Panc1 (cell line): ENCODE measurements around the gene MOB2. TPM values are rescaled to one million over a fixed set of nuclear protein-coding genes. Genes with fewer than 3 reads are reported as not detected.

Experiments
- ATAC-seq: fragments of 200-7000 bp; cut with Tn5 transposase; 2 replicates; pipeline ENCODE4 v1.9.1; 2020; ENCODE audit warnings: mild to moderate bottlenecking, moderate library complexity
- BruUV-seq: library from RNA; stranded (reverse); fragments of 400-500 nt; replicated peaks from 2 replicates; lab custom pipeline; 2021; lab: Mats Ljungman, UMichigan
- CTCF ChIA-PET: fragments of 300-600 bp; sonication (Branson Sonifier 250); formaldehyde crosslinking; loops from one replicate; lab custom pipeline; 2022; ENCODE audit warnings: antibody characterized with exemption; lab: Charles Lee
- POLR2A ChIA-PET: fragments of 300-600 bp; sonication (Branson Sonifier 250); formaldehyde crosslinking; loops from one replicate; lab custom pipeline; 2022; ENCODE audit warnings: antibody characterized with exemption; lab: Charles Lee
- DNase-seq: peaks from one replicate; pipeline ENCODE4 v3.0.0-alpha.2; 2010; ENCODE audit warnings: low read depth, low spot score
- H3K27ac ChIP-seq: 2 replicates; pipeline ENCODE4 v1.5.1; 2011; ENCODE audit warnings: mild to moderate bottlenecking, low read length, inconsistent platforms
- H3K27me3 ChIP-seq: fragments of 200-500 bp; sonication (Bioruptor generic); 2 replicates; pipeline ENCODE4 v1.6.0; 2014; ENCODE audit warnings: low read length, inconsistent platforms; ENCODE audit not compliant: control insufficient read depth, insufficient read depth
- H3K36me3 ChIP-seq: fragments of 200-500 bp; sonication (Bioruptor generic); 2 replicates; pipeline ENCODE4 v1.5.1; 2014; ENCODE audit warnings: inconsistent platforms, mild to moderate bottlenecking, low read length, moderate library complexity; ENCODE audit not compliant: control insufficient read depth, insufficient read depth
- H3K4me1 ChIP-seq: 2 replicates; pipeline ENCODE4 v1.5.1; 2011; ENCODE audit warnings: inconsistent platforms, mild to moderate bottlenecking, low read length, moderate library complexity; ENCODE audit not compliant: control insufficient read depth, insufficient read depth
- H3K4me3 ChIP-seq, 2 experiments: 2 replicates each; pipeline ENCODE4 v1.5.1; 2011 to 2012; ENCODE audit warnings: low read depth in 2 of 2, low read length in 2 of 2, mild to moderate bottlenecking in 2 of 2, inconsistent platforms in 1 of 2, moderate library complexity in 1 of 2
- H3K9me3 ChIP-seq: fragments of 200-500 bp; sonication (Bioruptor generic); 2 replicates; pipeline ENCODE4 v1.5.1; 2014; ENCODE audit warnings: low read depth, mild to moderate bottlenecking, inconsistent platforms, low read length, moderate library complexity; ENCODE audit not compliant: control insufficient read depth, insufficient read depth
- POLR2AphosphoS5 ChIP-seq: IDR thresholded peaks from 2 replicates; pipeline ENCODE4 v1.6.1; 2012; ENCODE audit warnings: mild to moderate bottlenecking, low read depth, low read length, moderate library complexity
- SIN3A ChIP-seq: IDR thresholded peaks from 2 replicates; pipeline ENCODE4 v1.6.1; 2012; ENCODE audit warnings: low read depth, mild to moderate bottlenecking, low read length, moderate library complexity, borderline replicate concordance; ENCODE audit not compliant: insufficient read depth
- TCF7L2 ChIP-seq: IDR thresholded peaks from 2 replicates; pipeline ENCODE4 v1.6.1; 2011; ENCODE audit warnings: mild to moderate bottlenecking, low read depth, low read length, inconsistent platforms
- in situ Hi-C: cut with HindIII; loops from 2 replicates; pipeline ENCODE4 v1.10.0; 2016; ENCODE audit warnings: low sequenced_read_pairs, low pct_unique_long_range_greater_than_20kb
- intact Hi-C: fragments of 100-400 bp; cut with micrococcal nuclease; formaldehyde crosslinking; loops from one replicate; pipeline ENCODE4 v1.10.0; 2022; ENCODE audit not compliant: unreplicated experiment
- total RNA-seq: library from RNA; stranded (reverse); gene quantifications from one replicate; pipeline ENCODE4 v1.2.1, GENCODE V29; 2021; ENCODE audit not compliant: unreplicated experiment
- TF ChIP-seq, protein P1 (sequence below): fragments of 450-650 bp; IDR thresholded peaks from 2 replicates; pipeline ENCODE4 v1.5.1; 2017; ENCODE audit warnings: mild to moderate bottlenecking
- TF ChIP-seq, protein P2 (sequence below), 2 experiments: IDR thresholded peaks; 2 replicates each; pipeline ENCODE4 v1.6.1; 2011 to 2012; ENCODE audit warnings: low read depth in 2 of 2, control low read depth in 1 of 2, low read length in 1 of 2, mild to moderate bottlenecking in 1 of 2, moderate library complexity in 1 of 2; ENCODE audit not compliant: insufficient read depth in 1 of 2

MOB2 gene
- total RNA-seq, 1 experiment from 2014 or later, result 51.2 TPM

DNA sequence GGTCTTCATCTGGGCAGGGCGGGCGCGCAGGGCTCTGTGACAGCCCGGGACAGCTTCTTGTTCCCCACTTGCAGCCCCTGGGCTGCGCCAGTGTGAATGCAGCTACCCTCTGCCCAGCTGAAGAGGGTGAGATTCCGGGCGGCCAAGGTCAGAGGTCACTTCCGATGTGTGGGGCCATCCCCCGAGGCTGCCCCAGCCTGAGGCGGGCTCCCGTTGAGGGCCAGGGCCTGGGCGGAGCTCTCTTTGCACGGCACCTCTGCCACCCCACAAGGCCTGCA lies 23.9 kb downstream of the MOB2 start:
- intact Hi-C loops (no loop called here), in situ Hi-C loops (no loop called here)
- no TSS peak for BruUV-seq
- Histone ChIP-seq H3K4me1 (peaks cover 7% of the 10 kb centered on the region), H3K27me3 (no peaks in the 10 kb centered on the region), H3K4me3 (no peak overlapping the region), H3K36me3 (no peaks in the 10 kb centered on the region), H3K27ac (no peak overlapping the region), H3K9me3 (no peaks in the 10 kb centered on the region)
- POLR2A ChIA-PET, result no interaction called here
- TF ChIP-seq POLR2AphosphoS5, result 0 out of 2 replicates have a peak, but pooled peaks have one; percentile 4
- TF ChIP-seq, protein P1, sequence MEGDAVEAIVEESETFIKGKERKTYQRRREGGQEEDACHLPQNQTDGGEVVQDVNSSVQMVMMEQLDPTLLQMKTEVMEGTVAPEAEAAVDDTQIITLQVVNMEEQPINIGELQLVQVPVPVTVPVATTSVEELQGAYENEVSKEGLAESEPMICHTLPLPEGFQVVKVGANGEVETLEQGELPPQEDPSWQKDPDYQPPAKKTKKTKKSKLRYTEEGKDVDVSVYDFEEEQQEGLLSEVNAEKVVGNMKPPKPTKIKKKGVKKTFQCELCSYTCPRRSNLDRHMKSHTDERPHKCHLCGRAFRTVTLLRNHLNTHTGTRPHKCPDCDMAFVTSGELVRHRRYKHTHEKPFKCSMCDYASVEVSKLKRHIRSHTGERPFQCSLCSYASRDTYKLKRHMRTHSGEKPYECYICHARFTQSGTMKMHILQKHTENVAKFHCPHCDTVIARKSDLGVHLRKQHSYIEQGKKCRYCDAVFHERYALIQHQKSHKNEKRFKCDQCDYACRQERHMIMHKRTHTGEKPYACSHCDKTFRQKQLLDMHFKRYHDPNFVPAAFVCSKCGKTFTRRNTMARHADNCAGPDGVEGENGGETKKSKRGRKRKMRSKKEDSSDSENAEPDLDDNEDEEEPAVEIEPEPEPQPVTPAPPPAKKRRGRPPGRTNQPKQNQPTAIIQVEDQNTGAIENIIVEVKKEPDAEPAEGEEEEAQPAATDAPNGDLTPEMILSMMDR, result no peak
- ATAC-seq (no peak), DNase-seq (no peak)
- CTCF ChIA-PET, result no interaction called here

DNA sequence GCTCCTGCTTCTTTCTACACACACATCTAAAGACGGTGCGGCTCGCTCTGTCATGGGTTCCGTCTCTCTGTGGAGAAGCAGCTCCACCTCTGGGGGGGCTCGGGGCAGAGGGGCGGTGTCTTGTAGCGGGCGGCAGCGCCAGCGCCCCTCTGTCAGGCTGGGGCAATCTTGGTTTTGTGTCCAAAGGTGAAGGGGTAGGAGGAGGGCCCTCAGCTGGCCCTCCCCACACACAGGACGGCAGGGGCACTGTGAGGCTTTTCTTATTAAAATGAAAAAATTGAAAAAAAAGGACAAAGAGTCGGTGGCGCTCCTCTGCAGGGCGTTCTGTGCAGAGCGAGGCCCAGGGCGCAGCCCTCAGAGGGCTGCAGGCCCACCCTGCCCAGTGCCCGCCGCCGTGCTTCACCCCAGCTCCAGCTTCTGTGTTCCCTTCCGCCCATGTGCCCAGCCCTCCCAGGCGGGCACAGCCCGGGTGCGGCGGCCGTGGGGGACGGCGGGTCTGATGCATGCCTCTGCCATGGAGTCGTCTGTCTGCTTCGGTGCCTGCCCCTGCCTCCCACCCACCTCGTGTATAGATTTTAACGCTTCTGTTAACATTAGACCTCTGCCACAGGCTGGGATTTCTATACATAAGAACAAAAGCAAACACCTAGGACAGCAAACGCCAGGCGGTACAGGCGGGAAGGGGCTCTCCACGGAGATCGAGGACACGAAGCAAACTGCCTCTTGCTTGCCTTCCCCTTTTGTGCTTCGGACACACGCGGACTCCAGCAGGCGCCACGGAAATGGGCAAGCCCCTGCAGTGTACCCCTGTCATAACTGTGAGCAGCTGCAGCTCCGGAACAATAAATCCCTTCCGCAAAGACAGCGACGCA lies 24.5 kb downstream of the MOB2 start:
- peaks cover 10% of the 10 kb centered on the region for H3K4me1 ChIP-seq
- TSS peak; percentile 73 for BruUV-seq
- TF ChIP-seq POLR2AphosphoS5 (no peak), TCF7L2 (no peak), SIN3A (no peak)
- TF ChIP-seq, protein P2, sequence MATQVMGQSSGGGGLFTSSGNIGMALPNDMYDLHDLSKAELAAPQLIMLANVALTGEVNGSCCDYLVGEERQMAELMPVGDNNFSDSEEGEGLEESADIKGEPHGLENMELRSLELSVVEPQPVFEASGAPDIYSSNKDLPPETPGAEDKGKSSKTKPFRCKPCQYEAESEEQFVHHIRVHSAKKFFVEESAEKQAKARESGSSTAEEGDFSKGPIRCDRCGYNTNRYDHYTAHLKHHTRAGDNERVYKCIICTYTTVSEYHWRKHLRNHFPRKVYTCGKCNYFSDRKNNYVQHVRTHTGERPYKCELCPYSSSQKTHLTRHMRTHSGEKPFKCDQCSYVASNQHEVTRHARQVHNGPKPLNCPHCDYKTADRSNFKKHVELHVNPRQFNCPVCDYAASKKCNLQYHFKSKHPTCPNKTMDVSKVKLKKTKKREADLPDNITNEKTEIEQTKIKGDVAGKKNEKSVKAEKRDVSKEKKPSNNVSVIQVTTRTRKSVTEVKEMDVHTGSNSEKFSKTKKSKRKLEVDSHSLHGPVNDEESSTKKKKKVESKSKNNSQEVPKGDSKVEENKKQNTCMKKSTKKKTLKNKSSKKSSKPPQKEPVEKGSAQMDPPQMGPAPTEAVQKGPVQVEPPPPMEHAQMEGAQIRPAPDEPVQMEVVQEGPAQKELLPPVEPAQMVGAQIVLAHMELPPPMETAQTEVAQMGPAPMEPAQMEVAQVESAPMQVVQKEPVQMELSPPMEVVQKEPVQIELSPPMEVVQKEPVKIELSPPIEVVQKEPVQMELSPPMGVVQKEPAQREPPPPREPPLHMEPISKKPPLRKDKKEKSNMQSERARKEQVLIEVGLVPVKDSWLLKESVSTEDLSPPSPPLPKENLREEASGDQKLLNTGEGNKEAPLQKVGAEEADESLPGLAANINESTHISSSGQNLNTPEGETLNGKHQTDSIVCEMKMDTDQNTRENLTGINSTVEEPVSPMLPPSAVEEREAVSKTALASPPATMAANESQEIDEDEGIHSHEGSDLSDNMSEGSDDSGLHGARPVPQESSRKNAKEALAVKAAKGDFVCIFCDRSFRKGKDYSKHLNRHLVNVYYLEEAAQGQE (IDR thresholded peaks at IDR 0.05; ENCODE audit: insufficient read depth in 1 of 2, low read depth in 2 of 2, low read length in 1 of 2), result no peak
- TF ChIP-seq, protein P1, result no peak
- no peaks in the 10 kb centered on the region for H3K27me3 ChIP-seq
- no peak overlapping the region for H3K27ac ChIP-seq
- DNase-seq (no peak), ATAC-seq (no peak)
- POLR2A ChIA-PET, result interaction anchor here (0.6 kb wide), 2 partner anchors 86 to 107 kb away, joined by 3 to 15 read pairs; no protein-coding TSS in a partner anchor
- CTCF ChIA-PET, result interaction anchor here (0.7 to 1.0 kb wide), 2 partner anchors 55 to 64 kb away, joined by 3 read pairs; no protein-coding TSS in a partner anchor
- H3K36me3 ChIP-seq, result no peaks in the 10 kb centered on the region
- intact Hi-C loops (no loop called here), in situ Hi-C loops (no loop called here)
- no peaks in the 10 kb centered on the region for H3K9me3 ChIP-seq
- no peak overlapping the region for H3K4me3 ChIP-seq
